NCI-H1436 (cell line): ENCODE measurements around the gene GNB1L.

Source experiments
- DNase-seq: peaks from one replicate; lab custom pipeline; 2025; lab: John Stamatoyannopoulos, UW

Gene GNB1L

GRCh38 chr22:19733755-19734154, 120.9 kb downstream of the GNB1L start:
- no peak for DNase-seq
